DND-41 (cell line): ENCODE results near the gene IGLL5.

Experiments used
- ATAC-seq: fragments of 200-7000 bp; cut with Tn5 transposase; 3 replicates; pipeline ENCODE4 v1.9.1; 2021; ENCODE audit warnings: low read depth; ENCODE audit not compliant: insufficient read depth
- DNase-seq: peaks from one replicate; pipeline ENCODE4 v3.0.0-alpha.2; 2020
- H2AFZ ChIP-seq: 2 replicates; pipeline ENCODE4 v1.6.0; 2012; ENCODE audit warnings: low read depth, low read length
- H3K27ac ChIP-seq: 2 replicates; pipeline ENCODE4 v1.5.1; 2012; ENCODE audit warnings: low read length, inconsistent platforms
- H3K27me3 ChIP-seq: fragments of 200-600 bp; sonication (generic); 2 replicates; pipeline ENCODE4 v1.6.0; 2012; ENCODE audit warnings: low read length, mild to moderate bottlenecking, inconsistent platforms; ENCODE audit not compliant: insufficient read depth, poor library complexity
- H3K36me3 ChIP-seq: 2 replicates; pipeline ENCODE4 v1.5.1; 2012; ENCODE audit warnings: low read length, inconsistent platforms; ENCODE audit not compliant: insufficient read depth
- H3K4me1 ChIP-seq: 2 replicates; pipeline ENCODE4 v1.5.1; 2012; ENCODE audit warnings: mild to moderate bottlenecking, low read length; ENCODE audit not compliant: insufficient read depth
- H3K4me2 ChIP-seq: 2 replicates; pipeline ENCODE4 v1.6.0; 2012; ENCODE audit warnings: mild to moderate bottlenecking, moderate library complexity, low read length, inconsistent platforms; ENCODE audit not compliant: insufficient read depth
- H3K4me3 ChIP-seq, 2 experiments: fragments of 200-600 bp in 1 of 2; shearing (Covaris generic) in 1 of 2; 2 replicates each; pipeline ENCODE4 v1.5.1; 2012 to 2016; ENCODE audit warnings: inconsistent platforms in 2 of 2, low read length in 2 of 2, mild to moderate bottlenecking in 2 of 2, low read depth in 1 of 2, moderate library complexity in 1 of 2
- H3K79me2 ChIP-seq: 2 replicates; pipeline ENCODE4 v1.6.0; 2012; ENCODE audit warnings: low read length, inconsistent platforms; ENCODE audit not compliant: insufficient read depth
- H3K9ac ChIP-seq: 2 replicates; pipeline ENCODE4 v1.6.0; 2012; ENCODE audit warnings: low read depth, mild to moderate bottlenecking, inconsistent platforms, low read length, moderate library complexity
- H3K9me3 ChIP-seq: 2 replicates; pipeline ENCODE4 v1.5.1; 2012; ENCODE audit warnings: low read length, moderate library complexity, mild to moderate bottlenecking, inconsistent platforms; ENCODE audit not compliant: insufficient read depth, severe bottlenecking
- H4K20me1 ChIP-seq: 2 replicates; pipeline ENCODE4 v1.6.0; 2012; ENCODE audit warnings: low read length; ENCODE audit not compliant: insufficient read depth
- EZH2 ChIP-seq: IDR thresholded peaks from 3 replicates; pipeline ENCODE4 v1.6.1; 2012; ENCODE audit warnings: borderline replicate concordance, low read depth, mild to moderate bottlenecking, moderate library complexity, low read length, inconsistent platforms; ENCODE audit not compliant: severe bottlenecking
- TF ChIP-seq, protein P1 (sequence below): IDR thresholded peaks from 2 replicates; pipeline ENCODE4 v1.5.1; 2012; ENCODE audit warnings: borderline replicate concordance, low read length, moderate library complexity, mild to moderate bottlenecking; ENCODE audit not compliant: poor library complexity, severe bottlenecking; ENCODE audit errors: extremely low read depth

Gene IGLL5

DNA sequence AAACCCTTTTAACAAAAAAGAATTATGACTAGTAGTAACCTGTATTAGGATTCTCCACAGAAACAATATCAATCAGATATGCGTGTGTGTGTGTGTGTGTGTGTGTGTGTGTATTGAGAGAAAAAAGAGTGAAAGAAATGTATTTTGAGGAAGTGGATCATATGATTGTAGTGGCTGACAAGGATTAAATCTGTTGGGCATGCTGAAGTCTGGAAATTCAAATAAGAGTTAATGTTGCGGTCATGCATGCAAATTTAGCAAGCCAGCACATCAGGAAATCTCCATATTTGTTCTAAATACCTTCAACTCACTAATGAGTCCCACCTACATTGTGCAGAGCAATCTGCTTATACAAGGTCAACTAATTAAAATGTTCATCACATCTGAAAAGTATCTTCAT, 46.8 kb upstream of the IGLL5 start:
- H3K36me3 ChIP-seq = no peaks in the 10 kb centered on the region
- no peak overlapping the region for H3K27ac ChIP-seq
- ATAC-seq (no peak), DNase-seq (no peak)
- H2AFZ ChIP-seq = no peak overlapping the region
- H3K4me2 ChIP-seq = no peak overlapping the region
- no peaks in the 10 kb centered on the region for H3K27me3 ChIP-seq
- H3K9me3 ChIP-seq = no peaks in the 10 kb centered on the region
- H3K79me2 ChIP-seq = no peaks in the 10 kb centered on the region
- H3K4me3 ChIP-seq = no peak overlapping the region
- H3K9ac ChIP-seq = no peak overlapping the region
- TF ChIP-seq, protein P1, sequence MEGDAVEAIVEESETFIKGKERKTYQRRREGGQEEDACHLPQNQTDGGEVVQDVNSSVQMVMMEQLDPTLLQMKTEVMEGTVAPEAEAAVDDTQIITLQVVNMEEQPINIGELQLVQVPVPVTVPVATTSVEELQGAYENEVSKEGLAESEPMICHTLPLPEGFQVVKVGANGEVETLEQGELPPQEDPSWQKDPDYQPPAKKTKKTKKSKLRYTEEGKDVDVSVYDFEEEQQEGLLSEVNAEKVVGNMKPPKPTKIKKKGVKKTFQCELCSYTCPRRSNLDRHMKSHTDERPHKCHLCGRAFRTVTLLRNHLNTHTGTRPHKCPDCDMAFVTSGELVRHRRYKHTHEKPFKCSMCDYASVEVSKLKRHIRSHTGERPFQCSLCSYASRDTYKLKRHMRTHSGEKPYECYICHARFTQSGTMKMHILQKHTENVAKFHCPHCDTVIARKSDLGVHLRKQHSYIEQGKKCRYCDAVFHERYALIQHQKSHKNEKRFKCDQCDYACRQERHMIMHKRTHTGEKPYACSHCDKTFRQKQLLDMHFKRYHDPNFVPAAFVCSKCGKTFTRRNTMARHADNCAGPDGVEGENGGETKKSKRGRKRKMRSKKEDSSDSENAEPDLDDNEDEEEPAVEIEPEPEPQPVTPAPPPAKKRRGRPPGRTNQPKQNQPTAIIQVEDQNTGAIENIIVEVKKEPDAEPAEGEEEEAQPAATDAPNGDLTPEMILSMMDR = no peak
- no peak for TF ChIP-seq EZH2
- H3K4me1 ChIP-seq = peaks cover 3% of the 10 kb centered on the region; the same call in 1 of the 2 replicates
- H4K20me1 ChIP-seq = no peaks in the 10 kb centered on the region

DNA sequence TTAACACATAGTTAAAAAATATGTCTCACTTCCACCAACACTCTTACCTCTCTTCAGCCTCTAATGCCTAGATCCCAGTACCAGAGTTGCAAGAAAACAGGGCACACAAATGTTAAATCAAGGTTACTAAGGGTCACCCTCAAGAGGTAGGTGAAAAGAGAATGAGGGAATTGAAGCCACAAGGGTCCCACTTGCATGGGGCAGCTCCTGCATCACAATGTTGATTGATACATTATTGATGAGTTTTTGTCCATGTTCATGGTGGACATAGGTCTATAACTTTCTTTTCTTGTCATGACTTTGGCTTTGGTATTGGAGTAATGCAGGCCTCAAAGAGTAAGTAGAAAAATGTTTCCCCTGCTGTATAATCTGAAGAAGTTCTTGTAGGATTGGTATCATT, 46.0 kb upstream of the IGLL5 start:
- ATAC-seq (no peak), DNase-seq (no peak)
- Histone ChIP-seq H3K79me2 (no peaks in the 10 kb centered on the region), H3K9me3 (no peaks in the 10 kb centered on the region), H3K27ac (no peak overlapping the region), H3K4me3 (no peak overlapping the region), H2AFZ (no peak overlapping the region), H3K9ac (no peak overlapping the region), H3K4me2 (no peak overlapping the region), H4K20me1 (no peaks in the 10 kb centered on the region), H3K27me3 (no peaks in the 10 kb centered on the region), H3K36me3 (no peaks in the 10 kb centered on the region), H3K4me1 (peaks cover 2% of the 10 kb centered on the region; the same call in 1 of the 2 replicates)
- TF ChIP-seq, protein P1 = no peak
- TF ChIP-seq EZH2 = no peak

DNA sequence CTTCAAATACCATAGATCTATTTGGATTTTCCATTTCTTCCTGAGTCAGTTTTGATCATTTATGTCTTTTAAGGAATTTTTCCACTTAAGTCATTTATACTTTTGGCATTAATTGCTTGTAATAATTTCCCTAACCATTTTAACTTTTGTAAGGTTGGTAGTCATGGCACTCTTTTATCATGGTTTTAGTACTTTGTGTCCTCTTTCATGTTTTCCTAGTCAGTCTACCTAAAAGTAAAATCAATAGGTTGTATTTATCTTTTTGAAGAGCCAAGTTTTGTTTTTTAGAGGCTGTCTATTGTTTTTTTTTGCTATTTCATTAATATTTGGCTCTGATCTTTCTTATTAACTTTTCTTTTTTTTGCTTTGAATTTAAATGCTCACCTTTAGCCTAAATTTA, 45.5 kb upstream of the IGLL5 start:
- no peaks in the 10 kb centered on the region; the same call in 1 of the 2 replicates for H3K4me1 ChIP-seq
- no peak for DNase-seq
- TF ChIP-seq EZH2 = no peak
- TF ChIP-seq, protein P1 = no peak
- H3K9me3 ChIP-seq = no peaks in the 10 kb centered on the region
- H3K79me2 ChIP-seq = no peaks in the 10 kb centered on the region
- no peaks in the 10 kb centered on the region for H3K27me3 ChIP-seq
- no peak overlapping the region for H3K4me3 ChIP-seq
- no peak overlapping the region for H2AFZ ChIP-seq
- H3K27ac ChIP-seq = no peak overlapping the region
- H3K9ac ChIP-seq = no peak overlapping the region
- H3K4me2 ChIP-seq = no peak overlapping the region
- no peak for ATAC-seq
- no peaks in the 10 kb centered on the region for H4K20me1 ChIP-seq
- H3K36me3 ChIP-seq = no peaks in the 10 kb centered on the region

DNA sequence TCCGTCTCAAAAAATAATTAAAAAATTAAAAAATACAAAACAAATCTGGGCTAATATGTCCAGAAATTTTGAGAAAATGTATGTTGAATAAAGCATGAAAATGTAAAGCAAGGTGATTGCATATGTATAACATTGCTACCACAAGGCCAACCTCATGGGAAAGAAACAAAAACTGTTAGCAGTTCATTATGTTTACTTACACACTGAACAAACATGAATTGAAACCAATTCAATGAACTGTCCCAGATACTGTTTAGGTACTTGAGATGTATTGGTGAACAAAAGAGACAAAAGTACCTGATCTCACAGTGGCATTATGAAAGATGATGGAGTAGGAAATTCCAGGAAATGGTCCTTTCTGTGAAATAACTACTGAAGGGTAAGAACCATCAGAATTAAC, 43.8 kb upstream of the IGLL5 start:
- Histone ChIP-seq H3K9me3 (no peaks in the 10 kb centered on the region), H3K9ac (no peak overlapping the region), H3K27me3 (no peaks in the 10 kb centered on the region), H3K36me3 (no peaks in the 10 kb centered on the region), H3K79me2 (no peaks in the 10 kb centered on the region), H3K4me1 (peaks cover 4% of the 10 kb centered on the region), H2AFZ (no peak overlapping the region), H3K4me2 (no peak overlapping the region), H4K20me1 (no peaks in the 10 kb centered on the region), H3K27ac (no peak overlapping the region), H3K4me3 (no peak overlapping the region)
- DNase-seq = no peak
- TF ChIP-seq, protein P1 = no peak
- TF ChIP-seq EZH2 = no peak
- ATAC-seq = no peak
